Airway epithelial cell (primary cell): ENCODE data around the gene SERPINB12. TPM values are rescaled to one million over a fixed set of nuclear protein-coding genes. Genes with fewer than 3 reads are reported as not detected.

Source experiments
- total RNA-seq: library from RNA; depleted of rRNA; stranded (reverse); fragments of >200 nt; gene quantifications from 2 replicates; pipeline ENCODE4 v1.2.3, GENCODE V29; 2015

SERPINB12 gene, protein sequence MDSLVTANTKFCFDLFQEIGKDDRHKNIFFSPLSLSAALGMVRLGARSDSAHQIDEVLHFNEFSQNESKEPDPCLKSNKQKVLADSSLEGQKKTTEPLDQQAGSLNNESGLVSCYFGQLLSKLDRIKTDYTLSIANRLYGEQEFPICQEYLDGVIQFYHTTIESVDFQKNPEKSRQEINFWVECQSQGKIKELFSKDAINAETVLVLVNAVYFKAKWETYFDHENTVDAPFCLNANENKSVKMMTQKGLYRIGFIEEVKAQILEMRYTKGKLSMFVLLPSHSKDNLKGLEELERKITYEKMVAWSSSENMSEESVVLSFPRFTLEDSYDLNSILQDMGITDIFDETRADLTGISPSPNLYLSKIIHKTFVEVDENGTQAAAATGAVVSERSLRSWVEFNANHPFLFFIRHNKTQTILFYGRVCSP
- total RNA-seq, result 0.28 TPM in 1 of 2 replicates, not detected in the other

DNA sequence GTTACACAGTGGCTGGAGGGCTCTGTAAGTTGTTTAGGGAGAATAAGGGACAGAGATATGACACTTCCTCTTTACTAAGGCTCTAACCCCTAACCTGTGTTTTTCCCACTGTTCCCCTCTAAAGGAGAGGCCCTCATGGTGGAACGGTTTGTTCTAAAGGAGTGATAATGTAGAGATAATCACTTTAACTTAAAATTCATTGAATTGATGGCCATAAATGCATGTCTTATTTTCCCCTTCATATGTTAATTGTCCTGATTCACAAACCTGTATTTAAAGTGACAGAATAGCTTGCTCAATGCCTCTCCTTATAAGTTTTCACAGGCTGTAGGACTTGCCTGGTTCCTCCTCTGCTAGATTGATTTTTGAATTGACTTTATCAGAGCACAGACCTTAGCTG lies at the start of gene SERPINB12:
Gene SERPINB12, plus strand, starts transcription at position 301 of the 400 bp plus-strand sequence. CDS start 13,791 bp downstream, outside the sequence.

GRCh38 chr18:63586966-63587365 lies 44.8 kb downstream of the SERPINB12 start, which contains the start of gene SERPINB13:
Gene SERPINB13 (plus strand): TSS chr18:63587343. CDS start chr18:63588668, 1,325 bp downstream.

Other genes starting within 250 kb of the SERPINB12 start
- 0.78 and 2.7 TPM in 2 replicates for gene BCL2, start 222.6 kb upstream of the SERPINB12 start, total RNA-seq
- 29.1 and 55.3 TPM in 2 replicates for gene KDSR, start 175.2 kb upstream of the SERPINB12 start, total RNA-seq
- 57.0 and 62.8 TPM in 2 replicates for gene VPS4B, start 119.9 kb upstream of the SERPINB12 start, total RNA-seq
- gene SERPINB5, start 65.4 kb upstream of the SERPINB12 start, total RNA-seq, result 462 and 675 TPM in 2 replicates
- gene SERPINB13, start 45.0 kb downstream of the SERPINB12 start, total RNA-seq, result 44.9 and 63.0 TPM in 2 replicates
- 4.0 and 5.0 TPM in 2 replicates for gene SERPINB4, start 101.9 kb downstream of the SERPINB12 start, total RNA-seq
- gene SERPINB3, start 119.5 kb downstream of the SERPINB12 start, total RNA-seq, result 149 and 212 TPM in 2 replicates
- gene SERPINB11, start 160.6 kb downstream of the SERPINB12 start, total RNA-seq, result 0.05 and 0.35 TPM in 2 replicates
- gene SERPINB7, start 233.0 kb downstream of the SERPINB12 start, total RNA-seq, result 59.1 and 63.3 TPM in 2 replicates